Stimulated activated CD4-positive, alpha-beta T cell treated with anti-CD3 and anti-CD28 coated beads, TNF-alpha, amount 100 ng/mL, for 4 hours (primary cell): ENCODE data around the gene ZNF687.

Source experiments
- DNase-seq, 3 experiments: peaks; one replicate each; pipeline ENCODE4 v3.0.0-alpha.2; 2020; ENCODE audit warnings: low read depth in 3 of 3

The ZNF687 gene

DNA sequence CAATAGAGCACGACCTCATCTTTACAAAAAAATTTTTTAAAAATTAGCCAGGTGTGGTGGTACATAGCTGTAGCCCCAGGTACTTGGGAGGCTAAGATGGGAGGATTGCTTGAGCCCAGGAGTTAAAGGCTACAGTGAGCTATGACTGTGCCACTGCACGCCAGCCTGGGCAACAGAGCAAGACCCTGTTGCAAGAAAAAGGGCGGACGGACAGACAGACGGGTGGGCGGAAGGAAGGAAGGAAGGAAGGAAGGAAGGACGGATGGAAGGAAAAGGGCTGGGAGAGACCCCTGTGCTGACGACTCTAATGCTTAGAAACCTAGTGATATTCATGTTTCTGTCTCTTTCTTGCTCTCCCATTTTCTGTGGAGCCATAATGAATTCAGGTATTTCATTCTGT lies 30.7 kb downstream of the ZNF687 start:
- DNase-seq: no peak

GRCh38 chr1:151313501-151313900 lies 31.4 kb downstream of the ZNF687 start:
- DNase-seq: no peak

DNA sequence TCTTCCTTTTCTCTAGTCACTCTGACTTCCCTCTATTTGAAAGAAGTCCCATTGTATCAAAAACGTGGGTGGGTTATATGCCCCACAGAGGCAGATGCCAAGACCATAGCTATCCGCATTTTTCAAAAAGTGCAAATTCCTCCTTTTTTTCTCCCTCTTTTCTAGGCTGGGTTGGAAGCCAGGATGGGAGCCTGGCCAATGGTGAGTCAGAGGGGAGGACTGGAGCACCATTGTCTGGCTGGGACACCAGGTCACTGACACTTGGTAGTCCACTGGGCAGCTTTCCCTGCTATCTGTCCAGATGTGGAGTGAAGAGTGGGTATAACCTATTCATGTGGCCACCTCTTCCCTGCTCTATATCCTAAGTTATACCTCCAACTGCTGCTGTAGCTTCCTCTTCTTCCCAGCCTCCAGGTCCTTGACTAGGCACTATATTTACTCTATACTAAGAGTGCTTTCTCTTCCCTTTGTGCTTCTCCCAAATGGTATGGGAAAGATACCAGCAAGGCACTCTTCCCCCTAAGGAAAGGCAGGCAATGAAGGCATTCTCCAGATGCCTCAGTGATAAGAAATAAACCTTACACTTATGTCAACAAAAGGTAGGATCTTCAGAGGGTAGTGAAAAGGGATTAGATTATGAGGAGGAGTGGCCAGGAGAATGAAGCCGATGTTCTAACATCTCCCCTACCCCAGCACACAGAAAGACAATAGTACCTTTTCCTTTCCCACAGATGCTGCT lies 32.2 kb downstream of the ZNF687 start:
- no peak for DNase-seq

DNA sequence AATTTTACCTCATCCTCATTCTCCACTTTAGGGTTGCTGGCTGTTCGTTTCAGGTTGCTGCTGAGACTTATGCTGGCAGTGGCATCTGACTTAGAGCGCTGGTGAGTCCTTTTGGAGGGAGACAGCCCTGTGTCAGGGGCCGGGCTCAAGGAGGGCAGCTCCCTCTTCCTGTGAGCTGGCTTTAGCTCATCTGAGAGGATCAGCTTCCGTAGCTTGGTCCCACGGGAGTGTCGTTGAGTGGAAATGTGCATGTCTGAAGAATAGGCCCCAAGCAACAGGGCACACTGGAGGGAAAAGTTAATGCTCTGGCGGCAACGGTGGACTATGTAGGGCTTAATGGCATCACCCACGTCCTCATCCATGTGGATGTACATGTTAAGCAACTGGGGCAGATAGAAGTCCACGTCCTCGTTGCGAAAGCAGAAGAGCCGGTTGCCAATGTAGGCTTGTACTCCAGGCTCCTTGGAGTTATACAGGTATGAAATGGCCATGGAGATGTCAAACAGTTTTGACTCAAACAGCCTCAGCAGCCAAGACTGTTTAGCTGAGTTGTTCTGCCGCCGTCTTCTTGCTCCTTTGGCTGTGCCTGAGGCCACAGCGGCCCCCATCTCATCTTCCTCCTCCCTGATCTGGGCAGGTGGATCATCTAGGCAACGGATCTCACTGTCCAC lies 33.6 kb downstream of the ZNF687 start:
- DNase-seq: no peak

DNA sequence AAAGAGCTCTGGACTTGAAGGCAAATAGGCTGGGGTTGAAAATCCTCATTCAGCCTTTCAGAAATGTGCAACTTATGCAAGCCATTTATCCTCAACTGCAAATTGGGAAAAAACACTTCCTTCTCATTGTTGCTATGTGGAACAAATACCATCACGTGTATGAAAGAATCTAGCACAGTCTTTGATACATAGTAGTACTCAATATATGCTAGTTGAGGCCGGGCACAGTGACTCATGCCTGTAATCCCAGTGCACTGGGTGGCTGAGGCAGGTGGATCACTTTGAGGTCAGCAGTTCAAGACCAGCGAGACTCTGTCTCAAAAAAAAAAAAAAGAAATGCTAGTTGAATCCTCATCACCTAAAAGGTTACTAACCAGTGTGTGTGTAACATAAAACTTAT lies 36.9 kb downstream of the ZNF687 start:
- DNase-seq: no peak

DNA sequence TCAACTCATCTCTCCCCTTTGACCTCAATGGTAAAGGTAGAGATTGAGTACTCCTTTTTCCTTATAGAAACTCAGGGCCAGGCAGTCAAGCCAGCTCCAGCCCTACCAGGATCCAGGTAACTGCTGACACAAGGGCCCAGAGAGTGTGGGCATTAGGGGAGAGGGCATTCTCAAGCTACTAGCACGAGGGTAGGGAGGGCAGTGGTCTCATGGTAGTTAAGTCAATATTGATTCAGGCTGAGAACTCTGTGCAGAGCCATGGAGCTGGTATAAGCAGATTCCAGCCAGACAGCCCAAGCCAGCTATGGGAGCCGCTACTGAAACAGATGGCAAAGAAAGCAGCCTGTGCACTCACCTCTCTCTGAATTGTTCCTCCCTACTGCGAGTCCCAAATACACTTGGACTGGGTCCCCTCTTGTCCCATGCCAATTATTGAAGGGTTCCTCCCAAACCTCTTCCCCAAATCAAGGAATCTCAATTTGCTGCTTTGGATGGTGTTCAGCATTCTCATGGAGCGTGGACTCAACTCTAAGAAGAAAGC lies 42.4 kb downstream of the ZNF687 start:
- no peak for DNase-seq

- no peak for DNase-seq
Measured at GRCh38 chr1:151325231-151325630, 43.1 kb downstream of the ZNF687 start.

GRCh38 chr1:151325646-151326429 lies 43.7 kb downstream of the ZNF687 start:
- DNase-seq: no peak

- DNase-seq: peak; percentile 18 to 50 (median 46)
Measured at GRCh38 chr1:151326619-151327222, 44.6 kb downstream of the ZNF687 start.

GRCh38 chr1:151327223-151327902 lies 45.3 kb downstream of the ZNF687 start, which contains the start of gene PI4KB:
TSS of gene PI4KB (minus strand) at chr1:151327416. CDS start at chr1:151316481, 10,935 bp downstream.
- peak; percentile 65 to 78 (median 76) for DNase-seq

GRCh38 chr1:151327903-151328674 lies 46.0 kb downstream of the ZNF687 start:
- no peak for DNase-seq

- no peak for DNase-seq
Measured at GRCh38 chr1:151334822-151335221, 52.7 kb downstream of the ZNF687 start.

DNA sequence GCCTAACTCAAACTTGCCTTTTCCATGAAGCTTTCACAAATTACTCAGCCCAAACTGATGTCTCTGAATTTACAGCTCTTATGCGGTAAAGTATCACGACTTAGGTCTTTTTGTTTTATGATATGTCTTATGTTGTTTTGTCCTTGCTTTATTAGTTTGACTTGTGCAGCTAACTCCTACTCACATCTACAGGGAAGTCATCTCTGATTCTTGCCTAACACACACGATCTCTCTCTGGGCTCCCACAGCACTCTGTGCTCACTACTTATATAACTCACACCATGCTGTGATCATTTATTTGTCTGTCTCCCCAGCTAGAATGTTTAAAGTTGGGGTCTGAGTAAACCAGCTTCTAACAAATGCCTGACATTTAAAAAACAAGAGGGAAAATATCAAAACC lies 54.5 kb downstream of the ZNF687 start:
- DNase-seq: no peak

- DNase-seq: peak in 1 of 3 experiments; percentile 41
Measured at GRCh38 chr1:151340870-151341754, 59.0 kb downstream of the ZNF687 start.
